8988T (cell line): ENCODE data around the gene SKI.

Experiments used
- DNase-seq: peaks from one replicate; pipeline ENCODE4 v3.0.0; 2011

The SKI gene

GRCh38 chr1:2345297-2346075, 117.4 kb downstream of the SKI start:
- DNase-seq, result no peak

DNA sequence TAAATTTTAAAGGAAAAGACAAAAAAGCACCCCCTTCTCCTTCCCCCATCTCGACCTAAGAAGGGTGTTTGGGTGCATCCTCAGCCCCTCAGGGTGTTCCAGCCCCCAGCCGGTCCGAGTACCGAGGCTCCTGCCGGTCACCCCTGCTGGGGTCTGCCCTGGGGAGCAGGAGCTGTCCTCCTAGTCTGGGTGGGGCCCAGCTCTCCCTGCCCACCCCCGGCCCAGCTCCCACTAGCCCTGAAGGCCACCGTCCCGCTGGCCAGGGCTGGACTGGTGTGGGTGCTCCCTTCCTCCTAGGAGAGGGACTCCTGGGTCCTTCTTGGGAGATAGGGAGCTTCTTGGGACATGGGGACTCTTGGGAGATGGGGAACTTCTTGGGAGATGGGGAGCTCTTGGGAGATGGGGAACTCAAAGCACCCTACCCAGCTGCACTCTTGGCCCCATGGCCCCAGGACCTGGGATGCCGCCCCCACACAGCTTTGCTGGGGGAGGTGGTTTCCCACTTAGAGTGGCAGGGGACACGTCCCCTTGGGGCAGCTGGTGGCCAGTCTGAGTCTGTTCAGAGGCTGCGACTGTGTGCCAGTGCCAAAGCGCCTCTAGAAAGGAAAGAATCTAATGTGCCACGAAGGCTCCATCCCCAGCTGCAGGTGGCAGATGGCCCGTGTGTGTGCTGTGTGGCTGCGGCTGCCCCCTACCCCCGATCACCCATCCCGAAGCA, 118.7 kb downstream of the SKI start:
- no peak for DNase-seq

DNA sequence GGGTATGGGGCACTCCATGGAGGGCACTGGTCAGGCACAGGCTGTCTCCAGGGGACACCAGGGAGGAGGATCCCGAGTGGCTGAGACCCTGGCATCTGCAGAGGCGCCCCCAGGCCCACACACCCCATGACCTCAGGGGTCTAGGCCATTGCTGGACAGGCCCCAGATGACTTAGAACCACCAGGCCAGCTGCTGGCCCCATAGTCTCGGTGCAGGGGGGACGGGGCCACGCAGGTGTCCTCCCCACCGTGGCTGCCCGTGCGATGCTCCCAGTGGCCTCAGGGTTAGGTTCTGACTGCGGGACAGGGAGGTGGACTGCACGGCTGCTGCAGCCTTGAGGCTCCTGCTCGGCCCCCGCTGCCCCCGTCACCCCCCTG, 119.3 kb downstream of the SKI start:
- no peak for DNase-seq

DNA sequence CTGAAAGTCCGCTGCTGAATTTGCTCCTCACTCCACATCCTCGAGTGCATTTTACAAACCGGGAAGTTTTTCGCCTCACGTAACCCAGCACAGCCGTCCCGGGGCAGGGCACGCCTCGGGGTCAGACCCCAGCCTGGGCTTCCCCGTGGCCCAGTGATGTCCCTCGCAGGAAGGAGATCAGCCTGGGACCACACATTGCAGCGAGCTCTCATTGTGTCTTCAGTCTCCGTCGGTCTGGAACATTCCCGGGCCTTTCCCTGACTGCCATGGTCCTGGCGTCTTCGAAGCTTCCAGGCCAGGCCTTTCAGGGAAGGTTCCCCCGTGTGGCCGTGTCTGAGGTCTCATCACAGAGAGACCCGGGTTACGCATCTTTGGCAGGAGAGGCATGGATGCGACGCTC, 119.8 kb downstream of the SKI start:
- DNase-seq, result no peak

DNA sequence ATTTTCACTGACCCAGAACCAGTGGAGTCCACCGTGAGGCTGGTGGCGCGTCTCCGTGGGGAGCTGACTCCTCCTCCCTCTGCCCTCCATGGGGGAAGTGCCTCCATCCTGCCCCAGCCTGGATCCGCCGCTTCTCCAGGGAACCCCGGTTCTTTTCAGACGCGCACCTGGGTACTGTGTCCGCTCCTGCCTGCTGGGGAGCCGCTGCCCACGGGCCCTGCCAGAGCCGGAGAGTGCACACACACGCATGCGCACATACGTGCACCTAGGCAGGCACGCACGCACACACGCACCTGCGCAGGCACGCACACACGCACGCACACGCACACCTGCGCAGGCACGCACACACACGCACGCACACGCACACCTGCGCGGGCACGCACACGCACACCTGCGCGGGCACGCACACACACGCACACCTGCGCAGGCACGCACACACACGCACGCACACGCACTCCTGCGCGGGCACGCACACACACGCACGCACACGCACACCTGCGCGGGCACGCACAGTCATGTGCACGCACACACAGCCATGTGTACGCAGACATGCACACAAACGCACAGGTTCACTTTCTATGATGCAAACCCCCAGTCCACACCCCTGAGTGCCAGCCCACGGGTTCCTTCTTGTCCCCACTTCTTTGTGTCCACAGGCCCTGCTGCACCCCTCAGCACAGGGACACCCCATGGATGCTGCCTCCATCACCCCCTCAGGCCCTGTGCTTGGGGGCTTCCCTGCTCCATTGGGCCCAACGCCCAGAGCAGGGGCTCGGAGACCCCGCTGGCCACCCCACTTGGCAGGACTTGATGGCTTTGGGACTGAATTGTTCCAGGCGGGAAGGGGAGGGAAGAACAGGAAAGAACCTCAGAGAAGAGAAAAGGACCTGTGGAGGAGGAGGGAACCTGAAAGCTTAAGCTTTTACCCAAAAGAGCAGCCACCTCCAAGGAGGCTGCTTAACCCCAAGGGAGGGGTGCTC, 120.5 kb downstream of the SKI start:
- DNase-seq, result no peak

- DNase-seq, result no peak
These were observed 121.7 kb downstream of the SKI start for GRCh38 chr1:2349806-2350205.

- DNase-seq, result no peak
These were observed 122.4 kb downstream of the SKI start for GRCh38 chr1:2350501-2350900.

GRCh38 chr1:2350911-2351655, 123.0 kb downstream of the SKI start:
- DNase-seq, result no peak

- no peak for DNase-seq
These were observed 123.6 kb downstream of the SKI start for GRCh38 chr1:2351723-2352122.

GRCh38 chr1:2352341-2352896, 124.3 kb downstream of the SKI start:
- DNase-seq, result no peak

DNA sequence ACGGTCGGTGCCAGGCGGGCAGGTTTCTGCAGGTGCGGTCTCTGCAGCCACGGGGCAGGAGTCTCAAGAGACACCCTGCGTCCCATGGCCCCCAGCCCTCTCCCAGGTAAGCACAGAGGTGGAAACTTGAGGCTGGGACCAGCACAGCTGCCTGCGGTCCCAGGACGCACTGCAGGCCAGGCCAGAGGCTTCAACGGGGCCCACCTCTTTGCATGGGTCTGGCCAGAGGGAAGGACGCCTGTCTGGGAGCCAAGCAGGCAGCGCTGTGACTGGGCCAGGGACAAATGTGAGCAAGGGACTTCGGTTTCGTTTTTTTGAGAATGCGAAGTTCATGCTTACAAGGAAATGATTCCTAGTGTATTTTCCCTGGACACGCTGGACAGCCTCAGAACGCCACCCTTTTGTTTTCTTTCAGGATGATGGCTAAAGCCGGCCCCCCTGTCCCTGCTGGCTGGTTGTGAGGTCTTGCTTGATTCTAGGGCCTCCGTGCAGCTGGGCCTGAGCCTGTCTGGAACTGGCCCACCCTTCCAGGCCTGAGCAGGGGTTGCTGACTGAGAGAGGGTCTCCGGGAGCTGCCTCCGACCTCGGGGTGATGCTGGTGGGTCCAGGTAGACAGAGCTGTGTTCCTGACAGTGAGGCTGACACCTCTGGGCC, 124.9 kb downstream of the SKI start:
- DNase-seq, result no peak

DNA sequence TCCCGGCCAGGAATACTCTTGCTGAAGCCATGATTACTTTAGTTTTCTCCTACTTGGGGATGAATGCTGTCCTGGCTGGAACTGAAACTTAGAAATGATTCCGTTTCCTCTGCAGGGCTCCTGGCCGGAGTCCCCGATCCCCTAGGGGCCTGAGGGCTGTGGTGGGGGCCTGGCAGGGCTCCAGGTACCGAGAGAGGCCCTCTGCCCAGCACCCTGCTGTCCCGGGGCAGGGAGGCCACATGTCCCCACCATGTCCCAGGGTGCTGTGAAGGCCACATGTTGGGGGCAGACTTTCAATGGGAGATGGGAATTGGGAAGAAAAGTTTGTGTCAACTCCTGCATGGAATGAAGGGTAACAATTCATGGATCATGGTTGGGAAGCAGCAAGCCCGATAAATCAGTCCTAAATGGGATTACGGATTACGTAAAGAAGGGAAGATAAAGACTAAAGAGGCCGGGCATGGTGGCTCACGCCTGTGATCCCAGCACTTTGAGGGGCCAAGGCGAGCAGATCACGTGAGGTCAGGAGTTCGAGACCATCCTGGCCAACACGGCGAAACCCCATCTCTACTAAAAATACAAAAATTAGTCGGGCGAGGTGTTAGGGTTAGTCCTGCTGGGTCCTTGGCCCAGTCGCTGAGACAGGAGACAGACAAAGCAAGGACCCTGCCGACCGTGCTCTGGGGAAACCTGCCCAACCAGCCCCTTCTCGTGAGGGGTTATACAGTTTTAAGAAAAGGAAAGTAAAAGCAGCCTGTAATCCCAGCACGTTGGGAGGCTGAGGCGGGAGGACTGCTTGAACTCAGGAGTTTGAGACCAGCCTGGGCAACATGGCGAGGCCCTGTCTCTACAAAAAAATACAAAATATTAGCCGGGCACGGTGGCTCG, 125.7 kb downstream of the SKI start:
- DNase-seq, result no peak

GRCh38 chr1:2354511-2355372, 126.6 kb downstream of the SKI start:
- no peak for DNase-seq

GRCh38 chr1:2355373-2356261, 127.5 kb downstream of the SKI start:
- no peak for DNase-seq

- no peak for DNase-seq
These were observed 128.3 kb downstream of the SKI start for GRCh38 chr1:2356401-2356800.

- no peak for DNase-seq
These were observed 129.1 kb downstream of the SKI start for GRCh38 chr1:2356911-2357845.

DNA sequence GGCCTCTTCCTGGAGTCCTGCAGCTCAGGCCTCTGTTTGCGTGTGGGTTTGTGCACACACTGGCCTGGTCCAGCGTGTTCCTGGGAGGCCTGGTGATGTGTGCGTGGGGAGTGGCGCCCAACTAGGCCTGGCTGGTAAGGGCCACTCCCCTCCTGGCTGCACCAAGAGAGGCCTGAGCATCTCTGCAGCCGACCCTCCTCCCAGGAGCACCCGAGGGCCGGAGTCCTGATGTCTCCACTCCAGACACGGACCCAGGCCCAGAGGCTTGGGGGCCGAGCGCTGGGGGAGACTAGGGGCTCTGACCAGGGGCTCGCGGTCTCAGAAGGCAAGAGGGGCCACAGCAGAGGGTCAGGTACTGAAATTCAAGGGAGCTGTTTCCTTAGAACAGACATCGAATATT, 130.0 kb downstream of the SKI start:
- no peak for DNase-seq
